Prostate gland (tissue), 2 donors: ENCODE measurements around the gene SYTL2. TPM values are rescaled to one million over a fixed set of nuclear protein-coding genes. Genes with fewer than 3 reads are reported as not detected.
"Not testable (repeated sequence)": the region's sequence is repeated elsewhere in the genome, so short reads cannot be mapped to it uniquely, and the experiment has no call there.

Experiments
- DNase-seq: peaks from one replicate; pipeline ENCODE4 v3.0.0-alpha.2; 2019; ENCODE audit warnings: low spot score
- H3K27ac ChIP-seq, 2 donors: fragments of 200-600 bp; sonication (generic); 2 replicates each; pipeline ENCODE4 v1.5.1; 2017 to 2019
- H3K27me3 ChIP-seq: fragments of 200-600 bp; sonication (generic); replicated peaks from 2 replicates; pipeline ENCODE4 v1.5.1; 2019; ENCODE audit not compliant: insufficient read depth
- H3K36me3 ChIP-seq, 2 donors: fragments of 200-600 bp; sonication (generic); 1 replicate in 1 of 2; 2 replicates in 1 of 2; pipeline versions ENCODE4 v1.5.1 to v1.8.1; 2017 to 2019
- H3K4me1 ChIP-seq: fragments of 200-600 bp; sonication (generic); replicated peaks from 2 replicates; pipeline ENCODE4 v1.5.1; 2019
- H3K4me3 ChIP-seq, 2 donors: fragments of 200-600 bp; sonication (generic); 2 replicates each; pipeline ENCODE4 v1.5.1; 2017 to 2019
- H3K9me3 ChIP-seq: fragments of 200-600 bp; sonication (generic); 2 replicates; pipeline ENCODE4 v1.5.1; 2017
- POLR2A ChIP-seq: fragments of 450-650 bp; IDR thresholded peaks from one replicate; pipeline ENCODE4 v1.6.1; 2016; ENCODE audit warnings: antibody characterized with exemption, mild to moderate bottlenecking
- POLR2AphosphoS5 ChIP-seq: sonication (generic); formaldehyde crosslinking; IDR thresholded peaks from one replicate; pipeline ENCODE4 v1.6.1; 2017; ENCODE audit warnings: antibody characterized with exemption
- WGBS: methylation state at CpG from one replicate; pipeline ENCODE4 v1.1.5; 2018; 5-methylcytosine and 5-hydroxymethylcytosine counted together
- intact Hi-C: fragments of 100-400 bp; cut with DNase I; formaldehyde crosslinking; loops from one replicate; pipeline ENCODE4 v1.14.2; 2022
- total RNA-seq, 2 donors: library from RNA; depleted of rRNA; stranded (reverse); fragments of >200 nt; gene quantifications; one replicate each; pipeline ENCODE4 v1.1.0, GENCODE V29; 2016
- TF ChIP-seq, protein P1 (sequence below), 4 experiments: fragments of 200-600 bp in 2 of 4; fragments of 450-650 bp in 2 of 4; sonication (generic) in 2 of 4; IDR thresholded peaks; 1 replicate in 3 of 4; 2 replicates in 1 of 4; pipeline ENCODE4 v1.5.1; 2016 to 2019; ENCODE audit warnings: antibody characterized with exemption in 4 of 4, mild to moderate bottlenecking in 2 of 4, moderate library complexity in 2 of 4

Gene SYTL2
- total RNA-seq, 2 donors from 2014 or later: 52.2 to 105 TPM

DNA sequence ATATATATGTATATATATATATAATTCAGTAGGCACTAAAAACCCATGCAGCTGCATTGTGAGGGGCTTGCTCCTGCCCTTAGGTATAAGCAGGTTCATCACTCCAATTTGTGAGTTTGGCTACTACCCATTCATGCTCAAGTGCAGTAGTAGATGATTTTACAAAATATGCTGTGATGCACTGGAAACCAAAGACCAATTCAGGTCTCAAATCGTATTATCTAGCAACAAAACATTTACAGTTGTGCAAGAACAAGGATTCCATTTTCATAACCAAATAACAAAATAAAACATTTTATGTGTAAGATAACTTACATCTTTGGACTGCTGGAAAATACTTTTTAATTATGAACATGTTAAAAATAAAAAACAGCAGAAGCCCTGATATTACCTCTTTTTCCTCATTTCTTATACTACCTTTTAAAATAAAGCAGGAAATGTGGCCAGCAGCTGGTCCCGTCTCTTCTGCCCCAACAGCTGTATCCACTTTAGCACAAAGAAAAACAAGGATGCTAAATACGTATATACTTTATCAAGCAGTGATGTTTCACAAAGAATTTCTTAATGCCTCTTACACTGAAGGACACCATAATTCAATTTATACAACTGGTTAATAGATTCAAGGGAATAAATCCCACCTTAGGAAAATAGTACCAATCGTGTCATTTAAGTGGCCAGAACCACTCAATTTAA is 148.8 kb downstream of the SYTL2 start:
- no peak for DNase-seq
- 4% methylated on average over 4 of the region's 4 CpGs for WGBS
- no peaks in the 10 kb centered on the region for H3K27me3 ChIP-seq
- peak overlapping the region in 1 of 2 donors; percentile 93 for H3K4me3 ChIP-seq
- intact Hi-C loops: no loop called here
- no peak for TF ChIP-seq POLR2AphosphoS5
- TF ChIP-seq POLR2A: no peak
- TF ChIP-seq, protein P1, sequence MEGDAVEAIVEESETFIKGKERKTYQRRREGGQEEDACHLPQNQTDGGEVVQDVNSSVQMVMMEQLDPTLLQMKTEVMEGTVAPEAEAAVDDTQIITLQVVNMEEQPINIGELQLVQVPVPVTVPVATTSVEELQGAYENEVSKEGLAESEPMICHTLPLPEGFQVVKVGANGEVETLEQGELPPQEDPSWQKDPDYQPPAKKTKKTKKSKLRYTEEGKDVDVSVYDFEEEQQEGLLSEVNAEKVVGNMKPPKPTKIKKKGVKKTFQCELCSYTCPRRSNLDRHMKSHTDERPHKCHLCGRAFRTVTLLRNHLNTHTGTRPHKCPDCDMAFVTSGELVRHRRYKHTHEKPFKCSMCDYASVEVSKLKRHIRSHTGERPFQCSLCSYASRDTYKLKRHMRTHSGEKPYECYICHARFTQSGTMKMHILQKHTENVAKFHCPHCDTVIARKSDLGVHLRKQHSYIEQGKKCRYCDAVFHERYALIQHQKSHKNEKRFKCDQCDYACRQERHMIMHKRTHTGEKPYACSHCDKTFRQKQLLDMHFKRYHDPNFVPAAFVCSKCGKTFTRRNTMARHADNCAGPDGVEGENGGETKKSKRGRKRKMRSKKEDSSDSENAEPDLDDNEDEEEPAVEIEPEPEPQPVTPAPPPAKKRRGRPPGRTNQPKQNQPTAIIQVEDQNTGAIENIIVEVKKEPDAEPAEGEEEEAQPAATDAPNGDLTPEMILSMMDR (IDR thresholded peaks at IDR 0.05): no peak
- H3K9me3 ChIP-seq: no peaks in the 10 kb centered on the region
- no peaks in the 10 kb centered on the region for H3K36me3 ChIP-seq
- H3K4me1 ChIP-seq: peaks cover 2% of the 10 kb centered on the region
- H3K27ac ChIP-seq: no peak overlapping the region

DNA sequence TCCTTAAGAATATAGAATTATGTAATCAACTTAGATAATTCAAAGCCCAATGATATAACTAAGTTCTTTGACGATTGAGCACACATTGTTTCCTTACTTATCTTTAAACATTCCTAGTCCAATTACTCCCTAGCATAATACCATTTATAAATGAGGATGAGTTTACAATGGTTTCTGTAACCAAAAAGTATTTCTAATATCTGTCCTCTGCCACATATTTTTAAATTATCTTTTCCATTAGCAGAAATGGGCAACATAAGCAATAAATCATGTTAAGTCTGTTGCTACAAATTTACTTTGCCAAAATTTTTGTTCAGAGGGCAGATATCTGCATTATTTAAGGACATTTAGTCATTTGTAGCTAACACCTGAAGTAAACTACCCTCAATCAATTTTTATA is 152.8 kb downstream of the SYTL2 start:
- Histone ChIP-seq H3K27me3 (no peaks in the 10 kb centered on the region), H3K9me3 (no peaks in the 10 kb centered on the region), H3K36me3 (no peaks in the 10 kb centered on the region), H3K4me1 (peaks cover 2% of the 10 kb centered on the region), H3K27ac (no peak overlapping the region), H3K4me3 (no peak overlapping the region)
- intact Hi-C loops: no loop called here
- 47% methylated on average over 1 of the region's 1 CpG for WGBS
- no peak for DNase-seq
- TF ChIP-seq, protein P1 (IDR thresholded peaks at IDR 0.05): no peak
- no peak for TF ChIP-seq POLR2A
- TF ChIP-seq POLR2AphosphoS5: no peak

DNA sequence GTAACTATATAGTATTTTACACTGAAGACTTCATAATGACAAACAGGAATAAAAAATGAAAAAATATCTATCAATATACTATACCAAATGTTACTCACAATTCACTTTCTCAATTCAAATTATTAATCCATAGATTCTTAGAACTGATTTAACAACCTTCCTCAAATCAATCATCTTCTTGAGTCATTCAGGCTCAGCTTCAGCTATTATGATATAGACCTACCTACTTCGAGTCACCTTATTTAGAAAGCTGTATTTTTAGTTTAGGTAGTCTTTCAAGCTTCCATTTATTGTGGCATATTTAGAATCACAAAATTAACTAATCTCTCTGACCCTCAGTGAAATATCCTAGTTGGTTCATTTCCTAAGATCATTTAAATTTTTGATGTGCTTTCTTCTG is 154.2 kb downstream of the SYTL2 start:
- H3K4me1 ChIP-seq: no peaks in the 10 kb centered on the region

DNA sequence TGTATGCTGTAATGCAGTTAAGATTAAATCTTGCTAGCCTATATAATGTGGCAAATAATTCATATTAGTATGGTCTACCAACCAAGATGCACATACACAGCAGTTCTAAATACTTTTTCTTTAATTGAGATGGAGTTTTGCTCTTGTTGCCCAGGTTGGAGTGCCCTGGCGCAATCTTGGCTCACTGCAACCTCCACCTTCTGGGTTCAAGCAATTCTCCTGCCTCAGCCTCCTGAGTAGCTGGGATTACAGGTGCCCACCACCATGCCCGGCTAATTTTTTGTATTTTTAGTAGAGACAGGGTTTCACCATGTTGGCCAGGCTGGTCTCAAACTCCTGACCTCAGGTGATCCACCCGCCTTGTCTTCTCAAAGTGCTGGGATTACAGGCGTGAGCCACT is 156.6 kb downstream of the SYTL2 start:
- H3K27me3 ChIP-seq, H3K27ac ChIP-seq, H3K9me3 ChIP-seq, DNase-seq, H3K4me1 ChIP-seq, intact Hi-C loops, H3K4me3 ChIP-seq, H3K36me3 ChIP-seq: not testable (repeated sequence)
- 96% methylated on average over 4 of the region's 4 CpGs for WGBS

More for the DNA sequence above, 154.2 kb downstream of the SYTL2 start:
- no peaks in the 10 kb centered on the region for H3K9me3 ChIP-seq
- H3K36me3 ChIP-seq: no peaks in the 10 kb centered on the region
- H3K4me3 ChIP-seq: no peak overlapping the region
- DNase-seq: no peak
- H3K27me3 ChIP-seq: no peaks in the 10 kb centered on the region
- H3K27ac ChIP-seq: no peak overlapping the region
- 80% methylated on average over 1 of the region's 1 CpG for WGBS
- TF ChIP-seq, protein P1 (IDR thresholded peaks at IDR 0.05): no peak
- TF ChIP-seq POLR2AphosphoS5 (no peak), POLR2A (no peak)
- intact Hi-C loops: no loop called here

DNA sequence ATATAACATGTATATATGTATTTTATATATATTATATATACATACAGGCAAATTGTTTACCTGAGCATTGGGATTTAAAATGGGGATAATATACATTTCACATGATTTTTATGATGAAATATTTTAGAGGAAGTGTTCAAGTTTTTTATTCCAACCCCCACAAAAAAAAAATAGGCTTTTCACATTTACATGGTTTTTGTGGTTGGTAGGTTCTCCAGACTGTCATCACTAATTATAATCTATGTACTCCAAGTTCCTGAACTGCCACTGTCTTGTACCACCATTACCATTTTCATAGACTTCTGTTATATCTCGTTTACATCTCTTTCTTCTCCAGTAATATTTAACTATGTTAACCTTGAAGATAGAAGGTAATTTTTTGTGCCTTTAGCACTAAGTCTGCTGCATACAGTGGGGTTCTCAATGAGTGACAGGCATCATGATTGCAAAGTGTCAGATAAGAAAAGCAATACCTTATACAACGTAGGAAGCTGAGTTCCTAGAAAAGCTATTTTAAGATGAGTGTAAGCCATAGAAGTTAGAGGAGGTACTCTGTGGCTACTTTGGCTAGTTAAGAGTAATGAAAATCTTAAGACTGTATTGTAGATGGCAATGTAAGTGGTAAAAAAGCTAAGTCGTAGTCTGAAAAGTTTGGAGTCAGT is 158.0 kb downstream of the SYTL2 start:
- Histone ChIP-seq H3K27me3 (no peaks in the 10 kb centered on the region), H3K9me3 (no peaks in the 10 kb centered on the region), H3K27ac (no peak overlapping the region), H3K36me3 (no peaks in the 10 kb centered on the region), H3K4me1 (no peaks in the 10 kb centered on the region), H3K4me3 (no peak overlapping the region)
- WGBS: 62% methylated on average over 3 of the region's 3 CpGs
- TF ChIP-seq POLR2AphosphoS5 (no peak), POLR2A (no peak)
- TF ChIP-seq, protein P1 (IDR thresholded peaks at IDR 0.05): no peak
- intact Hi-C loops: no loop called here
- DNase-seq: no peak
